Stimulated activated CD8-positive, alpha-beta memory T cell treated with anti-CD3 and anti-CD28 coated beads, Interleukin-15, amount 100 ng/mL, for 4 hours (primary cell): Measurements from ENCODE around the gene HES5.

Experiments used
- DNase-seq, 2 donors: peaks; one replicate each; pipeline ENCODE4 v3.0.0-alpha.2; 2020; ENCODE audit warnings: low read depth in 2 of 2

Gene HES5

GRCh38 chr1:2514863-2515762, 14.9 kb downstream of the HES5 start:
- DNase-seq: no peak

- DNase-seq: no peak
Observed at GRCh38 chr1:2513939-2514652, 16.0 kb downstream of the HES5 start.

GRCh38 chr1:2512862-2513421, 17.1 kb downstream of the HES5 start:
- no peak for DNase-seq

- no peak for DNase-seq
Observed at GRCh38 chr1:2510366-2511155, 19.5 kb downstream of the HES5 start.

- no peak for DNase-seq
Observed at GRCh38 chr1:2509589-2509988, 20.5 kb downstream of the HES5 start.

GRCh38 chr1:2508751-2509150, 21.3 kb downstream of the HES5 start:
- no peak for DNase-seq

GRCh38 chr1:2508180-2508579, 21.9 kb downstream of the HES5 start:
- DNase-seq: no peak

- no peak for DNase-seq
Observed at GRCh38 chr1:2507744-2508155, 22.3 kb downstream of the HES5 start.

- no peak for DNase-seq
Observed at GRCh38 chr1:2506901-2507565, 23.0 kb downstream of the HES5 start.

- DNase-seq: no peak
Observed at GRCh38 chr1:2506007-2506860, 23.8 kb downstream of the HES5 start.

GRCh38 chr1:2505461-2505994, 24.5 kb downstream of the HES5 start:
- no peak for DNase-seq

GRCh38 chr1:2504949-2505272, 25.2 kb downstream of the HES5 start:
- DNase-seq: no peak

- no peak for DNase-seq
Observed at GRCh38 chr1:2504225-2504948, 25.7 kb downstream of the HES5 start.

GRCh38 chr1:2503554-2504224, 26.4 kb downstream of the HES5 start:
- no peak for DNase-seq

GRCh38 chr1:2502661-2503553, 27.2 kb downstream of the HES5 start:
- DNase-seq: no peak

GRCh38 chr1:2502210-2502609, 27.9 kb downstream of the HES5 start:
- DNase-seq: no peak

GRCh38 chr1:2501820-2502119, 28.3 kb downstream of the HES5 start:
- no peak for DNase-seq
